ENCODE data around the gene TRPM2.

DNA sequence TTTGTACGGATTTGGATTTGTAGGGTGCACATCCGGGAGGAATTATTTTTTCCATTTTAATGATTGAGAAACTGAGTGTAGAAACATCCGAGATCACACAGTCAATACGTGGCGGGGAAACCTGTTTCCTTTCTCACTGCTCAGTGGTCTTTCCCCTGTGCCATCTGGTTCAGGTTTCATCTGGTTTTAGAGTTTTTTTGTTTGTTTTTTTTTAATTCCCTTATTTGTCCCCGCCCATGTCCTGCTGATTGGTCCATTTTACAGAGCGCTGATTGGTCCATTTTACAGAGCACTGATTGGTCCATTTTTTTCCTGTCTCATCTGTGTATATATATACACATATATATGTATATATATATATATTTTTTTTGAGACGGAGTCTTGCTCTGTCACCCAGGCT, 6.0 kb downstream of the TRPM2 start:
- TF ChIP-seq, protein P1, sequence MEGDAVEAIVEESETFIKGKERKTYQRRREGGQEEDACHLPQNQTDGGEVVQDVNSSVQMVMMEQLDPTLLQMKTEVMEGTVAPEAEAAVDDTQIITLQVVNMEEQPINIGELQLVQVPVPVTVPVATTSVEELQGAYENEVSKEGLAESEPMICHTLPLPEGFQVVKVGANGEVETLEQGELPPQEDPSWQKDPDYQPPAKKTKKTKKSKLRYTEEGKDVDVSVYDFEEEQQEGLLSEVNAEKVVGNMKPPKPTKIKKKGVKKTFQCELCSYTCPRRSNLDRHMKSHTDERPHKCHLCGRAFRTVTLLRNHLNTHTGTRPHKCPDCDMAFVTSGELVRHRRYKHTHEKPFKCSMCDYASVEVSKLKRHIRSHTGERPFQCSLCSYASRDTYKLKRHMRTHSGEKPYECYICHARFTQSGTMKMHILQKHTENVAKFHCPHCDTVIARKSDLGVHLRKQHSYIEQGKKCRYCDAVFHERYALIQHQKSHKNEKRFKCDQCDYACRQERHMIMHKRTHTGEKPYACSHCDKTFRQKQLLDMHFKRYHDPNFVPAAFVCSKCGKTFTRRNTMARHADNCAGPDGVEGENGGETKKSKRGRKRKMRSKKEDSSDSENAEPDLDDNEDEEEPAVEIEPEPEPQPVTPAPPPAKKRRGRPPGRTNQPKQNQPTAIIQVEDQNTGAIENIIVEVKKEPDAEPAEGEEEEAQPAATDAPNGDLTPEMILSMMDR (IDR thresholded peaks at IDR 0.05) = no peak
- TF ChIP-seq POLR2A (IDR thresholded peaks at IDR 0.05) = no peak

Data from Peyer's patch (tissue), 4 donors.